SK-N-SH treated with all-trans-retinoic acid at 6 μM for 48 hours (cell line): ENCODE measurements around the gene CASP1.

ENCODE experiments used
- ATAC-seq: fragments of 200-7000 bp; cut with Tn5 transposase; 3 replicates; pipeline ENCODE4 v1.9.1; 2020; ENCODE audit warnings: mild to moderate bottlenecking, moderate library complexity
- ARNTL ChIP-seq: fragments of 450-650 bp; formaldehyde crosslinking; IDR thresholded peaks from 2 replicates; pipeline ENCODE4 v1.5.0; 2020; ENCODE audit warnings: low read depth, mild to moderate bottlenecking, moderate library complexity, borderline replicate concordance
- BACH2 ChIP-seq: fragments of 250-450 bp; sonication (Bioruptor Pico); IDR thresholded peaks from 2 replicates; pipeline ENCODE4 v1.9.0; 2021; ENCODE audit warnings: mild to moderate bottlenecking, borderline replicate concordance
- GLIS3 ChIP-seq: fragments of 250-450 bp; sonication (Bioruptor Pico); IDR thresholded peaks from 2 replicates; pipeline ENCODE4 v1.5.0; 2020; ENCODE audit warnings: mild to moderate bottlenecking, moderate library complexity
- ISL1 ChIP-seq: fragments of 250-450 bp; sonication (Bioruptor Pico); IDR thresholded peaks from 2 replicates; pipeline ENCODE4 v2.1.2; 2022; ENCODE audit warnings: mild to moderate bottlenecking, moderate library complexity
- OSR1 ChIP-seq: fragments of 250-450 bp; sonication (Bioruptor Pico); IDR thresholded peaks from 2 replicates; pipeline ENCODE4 v1.8.0; 2022; ENCODE audit warnings: moderate library complexity, mild to moderate bottlenecking, inconsistent platforms
- PATZ1 ChIP-seq: fragments of 250-450 bp; sonication (Bioruptor Pico); IDR thresholded peaks from 2 replicates; pipeline ENCODE4 v1.8.0; 2020; ENCODE audit warnings: mild to moderate bottlenecking, moderate library complexity, borderline replicate concordance
- PPARA ChIP-seq: fragments of 250-450 bp; sonication (Bioruptor Pico); IDR thresholded peaks from 2 replicates; pipeline ENCODE4 v1.5.0; 2020; ENCODE audit warnings: mild to moderate bottlenecking, borderline replicate concordance
- SNAI2 ChIP-seq: fragments of 250-450 bp; sonication (Bioruptor Pico); IDR thresholded peaks from 2 replicates; pipeline ENCODE4 v1.5.0; 2020; ENCODE audit warnings: mild to moderate bottlenecking, moderate library complexity
- TCF4 ChIP-seq: fragments of 250-450 bp; sonication (Bioruptor Pico); IDR thresholded peaks from 2 replicates; pipeline ENCODE4 v1.8.0; 2021; ENCODE audit warnings: mild to moderate bottlenecking, moderate library complexity, borderline replicate concordance
- TOX ChIP-seq: fragments of 250-450 bp; sonication (Bioruptor Pico); IDR thresholded peaks from 2 replicates; pipeline ENCODE4 v1.8.0; 2021; ENCODE audit warnings: mild to moderate bottlenecking, moderate library complexity, borderline replicate concordance
- TSHZ2 ChIP-seq: fragments of 250-450 bp; sonication (Bioruptor Pico); IDR thresholded peaks from 2 replicates; pipeline ENCODE4 v1.5.0; 2020; ENCODE audit warnings: mild to moderate bottlenecking, moderate library complexity
- ZC3H10 ChIP-seq: fragments of 250-450 bp; sonication (Bioruptor Pico); IDR thresholded peaks from 2 replicates; pipeline ENCODE4 v1.5.1; 2021; ENCODE audit warnings: mild to moderate bottlenecking, moderate library complexity
- ZFP3 ChIP-seq: fragments of 250-450 bp; sonication (Bioruptor Pico); IDR thresholded peaks from 2 replicates; pipeline ENCODE4 v1.5.0; 2020; ENCODE audit warnings: mild to moderate bottlenecking, moderate library complexity
- ZFP30 ChIP-seq: fragments of 450-650 bp; formaldehyde crosslinking; IDR thresholded peaks from 2 replicates; pipeline ENCODE4 v1.5.0; 2022; ENCODE audit warnings: mild to moderate bottlenecking, moderate library complexity
- ZNF565 ChIP-seq: fragments of 450-650 bp; formaldehyde crosslinking; conservative IDR thresholded peaks from 2 replicates; pipeline ENCODE4 v1.5.0; 2020; ENCODE audit warnings: low read depth, mild to moderate bottlenecking, moderate library complexity
- ZNF70 ChIP-seq: fragments of 450-650 bp; formaldehyde crosslinking; IDR thresholded peaks from 2 replicates; pipeline ENCODE4 v1.5.0; 2020; ENCODE audit warnings: mild to moderate bottlenecking, moderate library complexity
- ZNF8 ChIP-seq: fragments of 450-650 bp; formaldehyde crosslinking; IDR thresholded peaks from 2 replicates; pipeline ENCODE4 v1.5.0; 2020; ENCODE audit warnings: mild to moderate bottlenecking, moderate library complexity
- TF ChIP-seq, protein P1 (sequence below): fragments of 250-450 bp; sonication (Bioruptor Pico); IDR thresholded peaks from 2 replicates; pipeline ENCODE4 v1.8.0; 2021; ENCODE audit warnings: low read depth, mild to moderate bottlenecking, moderate library complexity, borderline replicate concordance
- TF ChIP-seq, protein P2 (sequence below): fragments of 250-450 bp; sonication (Bioruptor Pico); IDR thresholded peaks from 2 replicates; pipeline ENCODE4 v1.5.1; 2020; ENCODE audit warnings: low read depth, mild to moderate bottlenecking, moderate library complexity
- TF ChIP-seq, protein P3 (sequence below): fragments of 250-450 bp; sonication (Bioruptor Pico); IDR thresholded peaks from 2 replicates; pipeline ENCODE4 v1.5.1; 2021; ENCODE audit warnings: mild to moderate bottlenecking, moderate library complexity

CASP1 gene

DNA sequence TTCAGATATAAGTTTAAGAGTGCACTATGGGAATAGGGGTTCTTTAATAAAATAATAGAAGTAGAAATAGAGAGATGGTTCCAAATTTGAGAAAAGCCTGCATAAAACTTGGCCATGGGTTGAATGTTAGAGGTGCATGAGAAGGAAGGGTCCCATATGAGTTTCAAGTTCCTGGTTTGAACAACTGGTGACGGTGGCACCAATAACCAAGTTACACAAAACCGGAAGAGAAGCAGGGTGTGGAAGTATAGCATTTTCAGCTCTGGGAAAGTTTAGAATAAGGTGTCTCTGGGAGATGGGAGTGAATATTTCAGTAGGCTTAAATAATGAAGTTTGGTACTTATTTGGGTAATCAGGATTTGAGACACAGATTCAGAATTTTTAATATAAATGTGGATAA is 2.4 kb downstream of the CASP1 start:
- no peak for TF ChIP-seq TOX (CRISPR knock-in tag)
- TF ChIP-seq, all 23 proteins: peak for 0
- no peak for ATAC-seq

DNA sequence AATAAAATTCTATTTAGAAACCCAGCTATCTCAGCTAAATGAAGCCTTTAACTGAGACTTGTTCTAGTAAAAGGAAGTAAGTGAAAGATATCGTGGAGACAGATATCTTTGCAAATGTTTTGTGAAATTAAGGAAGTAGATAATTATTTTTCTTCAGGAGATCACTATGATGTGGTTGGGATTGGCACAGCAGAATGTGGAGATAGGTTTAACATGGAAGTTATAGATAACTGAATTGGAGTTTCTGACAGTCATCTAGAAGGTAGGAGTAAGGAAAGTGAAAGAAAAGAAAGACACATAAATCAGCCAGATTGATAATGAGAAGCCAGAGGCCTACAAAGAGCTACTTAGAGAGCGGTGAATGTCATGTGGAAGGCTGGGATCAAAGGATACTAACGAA is 7.3 kb downstream of the CASP1 start:
- no peak for ATAC-seq
- TF ChIP-seq, protein P1, sequence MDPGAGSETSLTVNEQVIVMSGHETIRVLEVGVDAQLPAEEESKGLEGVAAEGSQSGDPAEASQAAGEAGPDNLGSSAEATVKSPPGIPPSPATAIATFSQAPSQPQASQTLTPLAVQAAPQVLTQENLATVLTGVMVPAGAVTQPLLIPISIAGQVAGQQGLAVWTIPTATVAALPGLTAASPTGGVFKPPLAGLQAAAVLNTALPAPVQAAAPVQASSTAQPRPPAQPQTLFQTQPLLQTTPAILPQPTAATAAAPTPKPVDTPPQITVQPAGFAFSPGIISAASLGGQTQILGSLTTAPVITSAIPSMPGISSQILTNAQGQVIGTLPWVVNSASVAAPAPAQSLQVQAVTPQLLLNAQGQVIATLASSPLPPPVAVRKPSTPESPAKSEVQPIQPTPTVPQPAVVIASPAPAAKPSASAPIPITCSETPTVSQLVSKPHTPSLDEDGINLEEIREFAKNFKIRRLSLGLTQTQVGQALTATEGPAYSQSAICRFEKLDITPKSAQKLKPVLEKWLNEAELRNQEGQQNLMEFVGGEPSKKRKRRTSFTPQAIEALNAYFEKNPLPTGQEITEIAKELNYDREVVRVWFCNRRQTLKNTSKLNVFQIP: no peak
- no peak for TF ChIP-seq ZFP3
- no peak for TF ChIP-seq PATZ1
- TF ChIP-seq TOX (CRISPR knock-in tag): no peak
- TF ChIP-seq, all 23 proteins: peak for 0

- TF ChIP-seq TCF4 (CRISPR knock-in tag) (no peak), ZFP30 (no peak), ARNTL (no peak), PPARA (no peak), SNAI2 (CRISPR knock-in tag) (no peak), ZNF70 (CRISPR knock-in tag) (no peak), TOX (CRISPR knock-in tag) (no peak), ZC3H10 (no peak), ISL1 (CRISPR knock-in tag) (no peak), ZNF8 (CRISPR knock-in tag) (no peak), TSHZ2 (CRISPR knock-in tag) (no peak), OSR1 (CRISPR knock-in tag) (no peak), ZNF565 (CRISPR knock-in tag) (no peak), PATZ1 (no peak), ZFP3 (no peak), GLIS3 (no peak), BACH2 (CRISPR knock-in tag) (no peak)
- TF ChIP-seq, protein P2, sequence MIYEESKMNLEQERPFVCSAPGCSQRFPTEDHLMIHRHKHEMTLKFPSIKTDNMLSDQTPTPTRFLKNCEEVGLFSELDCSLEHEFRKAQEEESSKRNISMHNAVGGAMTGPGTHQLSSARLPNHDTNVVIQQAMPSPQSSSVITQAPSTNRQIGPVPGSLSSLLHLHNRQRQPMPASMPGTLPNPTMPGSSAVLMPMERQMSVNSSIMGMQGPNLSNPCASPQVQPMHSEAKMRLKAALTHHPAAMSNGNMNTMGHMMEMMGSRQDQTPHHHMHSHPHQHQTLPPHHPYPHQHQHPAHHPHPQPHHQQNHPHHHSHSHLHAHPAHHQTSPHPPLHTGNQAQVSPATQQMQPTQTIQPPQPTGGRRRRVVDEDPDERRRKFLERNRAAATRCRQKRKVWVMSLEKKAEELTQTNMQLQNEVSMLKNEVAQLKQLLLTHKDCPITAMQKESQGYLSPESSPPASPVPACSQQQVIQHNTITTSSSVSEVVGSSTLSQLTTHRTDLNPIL: no peak
- TF ChIP-seq, protein P3, sequence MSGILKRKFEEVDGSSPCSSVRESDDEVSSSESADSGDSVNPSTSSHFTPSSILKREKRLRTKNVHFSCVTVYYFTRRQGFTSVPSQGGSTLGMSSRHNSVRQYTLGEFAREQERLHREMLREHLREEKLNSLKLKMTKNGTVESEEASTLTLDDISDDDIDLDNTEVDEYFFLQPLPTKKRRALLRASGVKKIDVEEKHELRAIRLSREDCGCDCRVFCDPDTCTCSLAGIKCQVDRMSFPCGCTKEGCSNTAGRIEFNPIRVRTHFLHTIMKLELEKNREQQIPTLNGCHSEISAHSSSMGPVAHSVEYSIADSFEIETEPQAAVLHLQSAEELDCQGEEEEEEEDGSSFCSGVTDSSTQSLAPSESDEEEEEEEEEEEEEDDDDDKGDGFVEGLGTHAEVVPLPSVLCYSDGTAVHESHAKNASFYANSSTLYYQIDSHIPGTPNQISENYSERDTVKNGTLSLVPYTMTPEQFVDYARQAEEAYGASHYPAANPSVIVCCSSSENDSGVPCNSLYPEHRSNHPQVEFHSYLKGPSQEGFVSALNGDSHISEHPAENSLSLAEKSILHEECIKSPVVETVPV (CRISPR knock-in tag): no peak
- TF ChIP-seq, protein P1: no peak
- TF ChIP-seq, all 23 proteins: peak for 0
- no peak for ATAC-seq
Observed at GRCh38 chr11:105024394-105024793, 10.6 kb downstream of the CASP1 start.
